Measurements from ENCODE around the gene PI4KA.
"Not testable (repeated sequence)": the region's sequence is repeated elsewhere in the genome, so short reads cannot be mapped to it uniquely, and the experiment has no call there.

PI4KA gene

GRCh38 chr22:20858615-20859416 lies at the start of gene PI4KA, which contains the start of gene SNAP29:
Gene PI4KA (minus strand): TSS chr22:20858811. CDS start chr22:20858725, 86 bp downstream.
Gene SNAP29 (plus strand): TSS chr22:20859007. CDS start chr22:20859111, 104 bp downstream.
- DNase-seq, result peak; percentile 97

GRCh38 chr22:20906387-20906767 lies 47.8 kb upstream of the PI4KA start:
- no peak for DNase-seq

GRCh38 chr22:20905415-20906386 lies 47.1 kb upstream of the PI4KA start:
- DNase-seq, result peak; percentile 72

- no peak for DNase-seq
Measured at GRCh38 chr22:20904980-20905355, 46.4 kb upstream of the PI4KA start.

- no peak for DNase-seq
Measured at GRCh38 chr22:20904008-20904979, 45.7 kb upstream of the PI4KA start.

- no peak for DNase-seq
Measured at GRCh38 chr22:20903093-20903492, 44.5 kb upstream of the PI4KA start.

GRCh38 chr22:20901093-20902033 lies 42.8 kb upstream of the PI4KA start:
- not testable (repeated sequence) for DNase-seq

GRCh38 chr22:20899827-20900423 lies 41.3 kb upstream of the PI4KA start:
- no peak for DNase-seq

GRCh38 chr22:20897737-20898136 lies 39.1 kb upstream of the PI4KA start:
- not testable (repeated sequence) for DNase-seq

GRCh38 chr22:20890975-20891374 lies 32.4 kb upstream of the PI4KA start:
- DNase-seq, result no peak

- no peak for DNase-seq
Measured at GRCh38 chr22:20889904-20890540, 31.4 kb upstream of the PI4KA start.

- no peak for DNase-seq
Measured at GRCh38 chr22:20889025-20889704, 30.6 kb upstream of the PI4KA start.

GRCh38 chr22:20887375-20887774 lies 28.8 kb upstream of the PI4KA start:
- DNase-seq, result no peak

- DNase-seq, result peak; percentile 33
Measured at GRCh38 chr22:20885557-20886323, 27.1 kb upstream of the PI4KA start.

GRCh38 chr22:20885017-20885556 lies 26.5 kb upstream of the PI4KA start:
- no peak for DNase-seq

- no peak for DNase-seq
Measured at GRCh38 chr22:20884454-20884853, 25.8 kb upstream of the PI4KA start.

- DNase-seq, result no peak
Measured at GRCh38 chr22:20882855-20883254, 24.2 kb upstream of the PI4KA start.
